Liver (tissue), 9 donors: Measurements from ENCODE around the gene GALNT8. TPM values are rescaled to one million over a fixed set of nuclear protein-coding genes. Genes with fewer than 3 reads are reported as not detected.
"Not testable (repeated sequence)": the region's sequence is repeated elsewhere in the genome, so short reads cannot be mapped to it uniquely, and the experiment has no call there.

Experiments used
- DNase-seq: peaks from one replicate; pipeline ENCODE4 v3.0.0-alpha.2; 2017; ENCODE audit warnings: low spot score
- H3K27ac ChIP-seq, 2 donors: one replicate each; pipeline ENCODE4 v1.7.0; 2013; ENCODE audit warnings: inconsistent platforms in 2 of 2, low read length in 2 of 2, control low read depth in 1 of 2, low read depth in 1 of 2, mild to moderate bottlenecking in 1 of 2
- H3K27me3 ChIP-seq, 4 donors: one replicate each; pipeline versions ENCODE4 v1.6.1 to v1.7.0; 2013; ENCODE audit warnings: low read length in 3 of 4, inconsistent platforms in 1 of 4, mild to moderate bottlenecking in 1 of 4, moderate library complexity in 1 of 4; ENCODE audit not compliant: control insufficient read depth in 4 of 4, insufficient read depth in 4 of 4
- H3K36me3 ChIP-seq, 4 donors: one replicate each; pipeline versions ENCODE4 v1.6.1 to v1.7.0; 2013; ENCODE audit warnings: low read length in 3 of 4, mild to moderate bottlenecking in 3 of 4, low read depth in 1 of 4, moderate library complexity in 1 of 4; ENCODE audit not compliant: control insufficient read depth in 4 of 4, insufficient read depth in 3 of 4
- H3K4me1 ChIP-seq, 4 donors: one replicate each; pipeline versions ENCODE4 v1.6.1 to v1.7.0; 2013; ENCODE audit warnings: low read length in 3 of 4, mild to moderate bottlenecking in 3 of 4, moderate library complexity in 1 of 4; ENCODE audit not compliant: control insufficient read depth in 4 of 4, insufficient read depth in 4 of 4
- H3K4me3 ChIP-seq, 3 donors: one replicate each; pipeline versions ENCODE4 v1.6.1 to v1.7.0; 2013; ENCODE audit warnings: low read length in 3 of 3, control low read depth in 1 of 3, low read depth in 1 of 3, mild to moderate bottlenecking in 1 of 3
- H3K9ac ChIP-seq, 2 donors: one replicate each; pipeline ENCODE4 v1.7.0; 2013; ENCODE audit warnings: low read length in 2 of 2, mild to moderate bottlenecking in 2 of 2, moderate library complexity in 2 of 2, control low read depth in 1 of 2, low read depth in 1 of 2
- H3K9me3 ChIP-seq, 4 donors: one replicate each; pipeline versions ENCODE4 v1.6.1 to v1.7.0; 2013; ENCODE audit warnings: low read length in 3 of 4; ENCODE audit not compliant: control insufficient read depth in 4 of 4
- EGR1 ChIP-seq, 2 donors: IDR thresholded peaks; 2 replicates each; pipeline ENCODE4 v1.6.1; 2016 to 2018; ENCODE audit warnings: antibody characterized with exemption in 2 of 2, low read depth in 2 of 2
- FOXA1 ChIP-seq: IDR thresholded peaks from 2 replicates; pipeline ENCODE4 v1.6.1; 2016; ENCODE audit warnings: antibody characterized with exemption
- GABPA ChIP-seq, 2 donors: IDR thresholded peaks in 1 of 2; conservative IDR thresholded peaks in 1 of 2; 2 replicates each; pipeline ENCODE4 v1.6.1; 2016; ENCODE audit warnings: antibody characterized with exemption in 2 of 2, mild to moderate bottlenecking in 1 of 2, moderate library complexity in 1 of 2
- HNF4A ChIP-seq, 2 donors: conservative IDR thresholded peaks; 2 replicates each; pipeline ENCODE4 v1.6.1; 2016; ENCODE audit warnings: antibody characterized with exemption in 2 of 2, mild to moderate bottlenecking in 2 of 2
- HNF4G ChIP-seq: IDR thresholded peaks from 2 replicates; pipeline ENCODE4 v1.6.1; 2016; ENCODE audit warnings: antibody characterized with exemption
- JUND ChIP-seq, 2 donors: IDR thresholded peaks; 2 replicates each; pipeline ENCODE4 v1.6.1; 2016; ENCODE audit warnings: antibody characterized with exemption in 2 of 2
- MAX ChIP-seq: IDR thresholded peaks from 2 replicates; pipeline ENCODE4 v1.6.1; 2016; ENCODE audit warnings: antibody characterized with exemption
- NR2F2 ChIP-seq: IDR thresholded peaks from 2 replicates; pipeline ENCODE4 v1.6.1; 2016; ENCODE audit warnings: antibody characterized with exemption
- RAD21 ChIP-seq, 2 donors: IDR thresholded peaks; 2 replicates each; pipeline ENCODE4 v1.6.1; 2016; ENCODE audit warnings: antibody characterized with exemption in 2 of 2, mild to moderate bottlenecking in 2 of 2
- REST ChIP-seq: IDR thresholded peaks from 2 replicates; pipeline ENCODE4 v1.6.1; 2016; ENCODE audit warnings: antibody characterized with exemption, mild to moderate bottlenecking
- RXRA ChIP-seq, 2 donors: IDR thresholded peaks; 2 replicates each; pipeline ENCODE4 v1.6.1; 2017 to 2018; ENCODE audit warnings: antibody characterized with exemption in 2 of 2, mild to moderate bottlenecking in 1 of 2
- TAF1 ChIP-seq: conservative IDR thresholded peaks from 2 replicates; pipeline ENCODE4 v1.6.1; 2016; ENCODE audit warnings: antibody characterized with exemption, mild to moderate bottlenecking
- YY1 ChIP-seq: IDR thresholded peaks from 2 replicates; pipeline ENCODE4 v1.6.1; 2016; ENCODE audit warnings: antibody characterized with exemption, mild to moderate bottlenecking
- ZBTB33 ChIP-seq: IDR thresholded peaks from 2 replicates; pipeline ENCODE4 v1.6.1; 2016; ENCODE audit warnings: antibody characterized with exemption
- WGBS: extraction: QIAGEN DNeasy Blood & Tissue Kit; methylation state at CpG from one replicate; pipeline ENCODE4 v1.1.7; 2013; 5-methylcytosine and 5-hydroxymethylcytosine counted together
- polyA plus RNA-seq, 2 donors: library from polyadenylated mRNA; stranded (reverse) in 1 of 2; unstranded in 1 of 2; fragments of 200-250 nt in 1 of 2; fragments of >200 nt in 1 of 2; fragmentation: Nextera tagmentation in 1 of 2; extraction: Ambion mirVana in 1 of 2; gene quantifications; one replicate each; pipeline versions ENCODE4 v1.2.1 to v1.2.3, GENCODE V29; 2013 to 2015
- total RNA-seq, 2 donors: library from RNA; depleted of rRNA; stranded (reverse); fragments of >200 nt; gene quantifications; one replicate each; pipeline ENCODE4 v1.2.3, GENCODE V29; 2014
- TF ChIP-seq, protein P1 (sequence below): IDR thresholded peaks from 2 replicates; pipeline ENCODE4 v1.6.1; 2016; ENCODE audit warnings: antibody characterized with exemption
- donor health status: healthy.
- donor health status: healthy.
- donor health status: healthy.
- donor health status: healthy.
- donor health status: healthy.

GALNT8 gene
- total and polyA plus RNA-seq, 4 donors, result 0.03 to 0.25 (median 0.19) TPM; not detected in 1

- Histone ChIP-seq H3K36me3 (no peaks in the 10 kb centered on the region), H3K4me1 (no peaks in the 10 kb centered on the region), H3K9ac (no peak overlapping the region), H3K4me3 (no peak overlapping the region), H3K27ac (no peak overlapping the region), H3K27me3 (peaks cover 0 to 3% (median 0%) of the 10 kb centered on the region in 4 donors), H3K9me3 (no peaks in the 10 kb centered on the region)
- TF ChIP-seq GABPA (IDR thresholded peaks at IDR 0.05 in 1 of 2, conservative IDR thresholded peaks at IDR 0.05 in 1 of 2) (no peak), HNF4G (no peak), MAX (no peak), YY1 (no peak), RXRA (IDR thresholded peaks at IDR 0.05) (no peak)
- TF ChIP-seq, protein P1, sequence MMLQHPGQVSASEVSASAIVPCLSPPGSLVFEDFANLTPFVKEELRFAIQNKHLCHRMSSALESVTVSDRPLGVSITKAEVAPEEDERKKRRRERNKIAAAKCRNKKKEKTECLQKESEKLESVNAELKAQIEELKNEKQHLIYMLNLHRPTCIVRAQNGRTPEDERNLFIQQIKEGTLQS, result no peak
- no peak for DNase-seq
- WGBS, result 85% methylated on average over 6 of the region's 6 CpGs
Observed at GRCh38 chr12:4745249-4745648, 25.0 kb downstream of the GALNT8 start.

DNA sequence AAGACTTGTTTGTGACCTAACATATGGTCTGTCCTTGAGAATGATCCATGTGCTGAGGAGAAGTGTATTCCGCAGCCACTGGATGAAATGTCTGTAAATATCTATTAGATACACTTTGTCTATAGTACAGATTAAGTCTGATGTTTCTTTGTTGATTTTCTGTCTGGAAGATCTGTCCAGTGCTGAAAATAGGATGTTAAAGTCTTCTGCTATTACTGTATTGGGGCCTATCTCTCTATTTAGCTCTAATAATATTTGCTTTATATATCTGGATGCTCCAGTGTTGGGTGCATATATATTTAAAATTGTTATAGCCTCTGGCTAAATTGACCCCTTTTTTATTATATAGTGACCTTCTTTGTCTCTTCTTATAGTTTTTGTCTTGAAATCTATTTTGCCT, 31.5 kb downstream of the GALNT8 start:
- DNase-seq, H3K9ac ChIP-seq, H3K9me3 ChIP-seq, H3K4me1 ChIP-seq, H3K4me3 ChIP-seq, H3K36me3 ChIP-seq, H3K27me3 ChIP-seq, H3K27ac ChIP-seq: not testable (repeated sequence)
- 92% methylated on average over 1 of the region's 1 CpG for WGBS
- TF ChIP-seq REST, result peak; percentile 34

DNA sequence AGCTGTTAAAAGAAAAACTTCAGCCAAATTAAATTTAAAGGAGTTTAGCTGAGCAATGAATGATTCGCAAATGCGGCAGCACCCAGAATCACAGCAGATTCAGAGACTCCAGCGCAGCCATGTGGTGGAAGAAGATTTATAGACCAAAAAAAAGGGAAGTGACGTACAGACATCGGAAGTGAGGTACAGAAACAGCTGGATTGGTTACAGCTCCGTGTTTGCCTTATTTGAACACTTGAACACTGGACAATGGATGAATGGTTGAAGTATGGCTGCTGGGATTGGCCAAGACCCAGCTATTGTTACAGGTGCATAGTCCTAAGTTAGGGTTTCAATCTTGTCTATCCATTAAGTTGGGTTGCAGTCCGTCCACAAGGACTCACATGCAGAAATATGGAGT, 42.6 kb downstream of the GALNT8 start:
- DNase-seq, result no peak
- Histone ChIP-seq H3K9ac (no peak overlapping the region), H3K4me1 (no peaks in the 10 kb centered on the region), H3K4me3 (no peak overlapping the region), H3K36me3 (no peaks in the 10 kb centered on the region), H3K9me3 (no peaks in the 10 kb centered on the region), H3K27me3 (peaks cover 0 to 7% (median 0%) of the 10 kb centered on the region in 4 donors), H3K27ac (no peak overlapping the region)
- no peak for TF ChIP-seq NR2F2
- TF ChIP-seq, protein P1, result no peak
- TF ChIP-seq REST, result no peak
- TF ChIP-seq TAF1, result no peak
- no peak for TF ChIP-seq JUND (IDR thresholded peaks at IDR 0.05)
- TF ChIP-seq EGR1 (IDR thresholded peaks at IDR 0.05; ENCODE audit: low read depth in 2 of 2), result no peak
- no peak for TF ChIP-seq HNF4G
- TF ChIP-seq HNF4A (conservative IDR thresholded peaks at IDR 0.05), result no peak
- TF ChIP-seq RXRA (IDR thresholded peaks at IDR 0.05), result no peak
- no peak for TF ChIP-seq FOXA1
- no peak for TF ChIP-seq RAD21 (IDR thresholded peaks at IDR 0.05)
- TF ChIP-seq MAX, result no peak
- TF ChIP-seq YY1, result no peak
- TF ChIP-seq ZBTB33, result no peak
- TF ChIP-seq GABPA (IDR thresholded peaks at IDR 0.05 in 1 of 2, conservative IDR thresholded peaks at IDR 0.05 in 1 of 2), result no peak
- 83% methylated on average over 7 of the region's 7 CpGs for WGBS
